Gastrocnemius medialis (tissue), 4 donors: ENCODE results near the gene KCNS3. TPM values are rescaled to one million over a fixed set of nuclear protein-coding genes. Genes with fewer than 3 reads are reported as not detected.

Experiments used
- ATAC-seq, 2 donors: fragments of 150-250 bp; one replicate each; pipeline ENCODE4 v1.9.1; 2016
- DNase-seq, 2 donors: peaks; one replicate each; pipeline ENCODE4 v3.0.0-alpha.2; 2019
- H3K27ac ChIP-seq, 4 donors: fragments of 200-600 bp; sonication (generic); 1 replicate in 1 of 4; 2 replicates in 3 of 4; pipeline ENCODE4 v1.5.1; 2016 to 2018; ENCODE audit warnings: mild to moderate bottlenecking in 2 of 4, moderate library complexity in 1 of 4
- H3K27me3 ChIP-seq, 3 donors: fragments of 200-600 bp; sonication (generic) in 2 of 3; 1 replicate in 1 of 3; 2 replicates in 2 of 3; pipeline versions ENCODE4 v1.5.1 to v1.6.0; 2016 to 2019; ENCODE audit warnings: mild to moderate bottlenecking in 1 of 3, moderate library complexity in 1 of 3
- H3K36me3 ChIP-seq, 2 donors: fragments of 200-600 bp; sonication (generic) in 1 of 2; one replicate each; pipeline ENCODE4 v1.5.1; 2017 to 2018
- H3K4me1 ChIP-seq, 2 donors: fragments of 200-600 bp; sonication (generic) in 1 of 2; one replicate each; pipeline ENCODE4 v1.5.1; 2016 to 2017; ENCODE audit warnings: mild to moderate bottlenecking in 2 of 2
- H3K4me3 ChIP-seq, 4 donors: fragments of 200-600 bp; sonication (generic) in 3 of 4; 1 replicate in 1 of 4; 2 replicates in 3 of 4; pipeline ENCODE4 v1.5.1; 2016 to 2019; ENCODE audit warnings: mild to moderate bottlenecking in 2 of 4
- H3K9me3 ChIP-seq, 3 donors: fragments of 200-600 bp; sonication (generic) in 2 of 3; 1 replicate in 1 of 3; 2 replicates in 2 of 3; pipeline ENCODE4 v1.5.1; 2016 to 2019
- POLR2A ChIP-seq, 2 donors: fragments of 450-650 bp; IDR thresholded peaks; one replicate each; pipeline ENCODE4 v1.6.1; 2017; ENCODE audit warnings: antibody characterized with exemption in 2 of 2, mild to moderate bottlenecking in 2 of 2, moderate library complexity in 2 of 2
- in situ Hi-C, 4 donors: fragments of 200-750 bp; cut with MboI; loops; one replicate each; pipeline versions ENCODE4 v1.15.0 to v1.8.0; 2017; ENCODE audit warnings: low sequenced_read_pairs in 4 of 4
- intact Hi-C: fragments of 100-400 bp; cut with DNase I; formaldehyde crosslinking; loops from one replicate; pipeline ENCODE4 v1.15.1; 2023; ENCODE audit warnings: low total_unique reads
- total RNA-seq, 4 donors: library from RNA; depleted of rRNA; stranded (reverse); fragments of >200 nt; gene quantifications; one replicate each; pipeline versions ENCODE4 v1.1.0 to v1.2.3, GENCODE V29; 2016
- TF ChIP-seq, protein P1 (sequence below), 5 experiments: fragments of 450-650 bp in 3 of 5; fragments of 200-600 bp in 2 of 5; sonication (generic) in 2 of 5; IDR thresholded peaks in 4 of 5; conservative IDR thresholded peaks in 1 of 5; 1 replicate in 4 of 5; 2 replicates in 1 of 5; pipeline ENCODE4 v1.5.1; 2016 to 2019; ENCODE audit warnings: antibody characterized with exemption in 5 of 5, mild to moderate bottlenecking in 3 of 5, moderate library complexity in 3 of 5

Gene KCNS3
- total RNA-seq, 4 donors from 2014 or later, result 25.8 to 103 (median 65.6) TPM

DNA sequence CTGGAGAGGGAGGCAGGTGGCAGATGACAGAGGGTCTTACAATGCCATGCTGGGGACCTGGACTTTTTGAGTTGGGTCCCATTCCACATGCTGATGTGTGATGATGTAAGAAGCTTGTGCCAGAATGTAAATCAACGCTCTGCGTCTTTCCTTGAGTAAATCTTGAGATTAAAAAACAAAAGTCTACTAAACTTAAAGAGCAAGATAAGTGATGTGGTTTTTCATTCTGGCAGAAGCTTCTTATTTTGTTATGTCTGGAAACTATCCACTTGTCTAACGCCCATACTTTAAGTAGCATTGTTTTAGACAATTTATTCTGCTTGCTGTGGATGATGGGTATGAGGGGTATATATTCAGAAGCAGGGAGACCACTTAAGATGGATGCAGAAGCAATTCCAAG, 94.5 kb downstream of the KCNS3 start:
- DNase-seq (no peak), ATAC-seq (no peak)
- Histone ChIP-seq H3K27me3 (no peaks in the 10 kb centered on the region), H3K4me3 (no peak overlapping the region), H3K27ac (no peak overlapping the region), H3K36me3 (no peaks in the 10 kb centered on the region), H3K4me1 (peaks cover 19 to 23% of the 10 kb centered on the region in 2 donors), H3K9me3 (no peaks in the 10 kb centered on the region)
- in situ Hi-C loops, result loop anchor here in 1 of 4 donors (10.0 kb wide), 1 partner anchor 88 kb away; no protein-coding TSS in a partner anchor
- TF ChIP-seq, protein P1, sequence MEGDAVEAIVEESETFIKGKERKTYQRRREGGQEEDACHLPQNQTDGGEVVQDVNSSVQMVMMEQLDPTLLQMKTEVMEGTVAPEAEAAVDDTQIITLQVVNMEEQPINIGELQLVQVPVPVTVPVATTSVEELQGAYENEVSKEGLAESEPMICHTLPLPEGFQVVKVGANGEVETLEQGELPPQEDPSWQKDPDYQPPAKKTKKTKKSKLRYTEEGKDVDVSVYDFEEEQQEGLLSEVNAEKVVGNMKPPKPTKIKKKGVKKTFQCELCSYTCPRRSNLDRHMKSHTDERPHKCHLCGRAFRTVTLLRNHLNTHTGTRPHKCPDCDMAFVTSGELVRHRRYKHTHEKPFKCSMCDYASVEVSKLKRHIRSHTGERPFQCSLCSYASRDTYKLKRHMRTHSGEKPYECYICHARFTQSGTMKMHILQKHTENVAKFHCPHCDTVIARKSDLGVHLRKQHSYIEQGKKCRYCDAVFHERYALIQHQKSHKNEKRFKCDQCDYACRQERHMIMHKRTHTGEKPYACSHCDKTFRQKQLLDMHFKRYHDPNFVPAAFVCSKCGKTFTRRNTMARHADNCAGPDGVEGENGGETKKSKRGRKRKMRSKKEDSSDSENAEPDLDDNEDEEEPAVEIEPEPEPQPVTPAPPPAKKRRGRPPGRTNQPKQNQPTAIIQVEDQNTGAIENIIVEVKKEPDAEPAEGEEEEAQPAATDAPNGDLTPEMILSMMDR (IDR thresholded peaks at IDR 0.05 in 4 of 5, conservative IDR thresholded peaks at IDR 0.05 in 1 of 5), result no peak
- no peak for TF ChIP-seq POLR2A (IDR thresholded peaks at IDR 0.05)
- intact Hi-C loops, result loop anchor here (10.0 kb wide), 1 partner anchor 58 kb away; no protein-coding TSS in a partner anchor

DNA sequence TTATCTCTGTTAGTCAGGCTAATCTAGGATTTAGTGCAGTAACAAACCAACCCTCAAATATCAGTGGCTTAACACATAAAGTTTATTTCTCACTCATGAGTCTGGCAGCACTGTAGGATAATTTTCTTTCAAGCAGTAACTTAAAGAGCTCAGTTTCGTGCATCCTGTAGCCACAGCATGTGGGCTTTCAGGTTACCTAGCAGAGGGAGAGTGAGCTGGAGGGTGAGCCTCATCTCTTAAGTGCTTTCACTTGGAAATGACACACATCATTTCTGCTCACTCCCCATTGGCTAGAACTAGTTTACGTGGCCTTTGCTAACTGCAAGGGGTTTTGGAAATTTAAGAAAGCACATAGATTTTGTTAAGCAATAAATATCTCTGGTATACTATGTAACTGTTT, 96.9 kb downstream of the KCNS3 start:
- TF ChIP-seq POLR2A (IDR thresholded peaks at IDR 0.05), result no peak
- TF ChIP-seq, protein P1 (IDR thresholded peaks at IDR 0.05 in 4 of 5, conservative IDR thresholded peaks at IDR 0.05 in 1 of 5), result no peak

DNA sequence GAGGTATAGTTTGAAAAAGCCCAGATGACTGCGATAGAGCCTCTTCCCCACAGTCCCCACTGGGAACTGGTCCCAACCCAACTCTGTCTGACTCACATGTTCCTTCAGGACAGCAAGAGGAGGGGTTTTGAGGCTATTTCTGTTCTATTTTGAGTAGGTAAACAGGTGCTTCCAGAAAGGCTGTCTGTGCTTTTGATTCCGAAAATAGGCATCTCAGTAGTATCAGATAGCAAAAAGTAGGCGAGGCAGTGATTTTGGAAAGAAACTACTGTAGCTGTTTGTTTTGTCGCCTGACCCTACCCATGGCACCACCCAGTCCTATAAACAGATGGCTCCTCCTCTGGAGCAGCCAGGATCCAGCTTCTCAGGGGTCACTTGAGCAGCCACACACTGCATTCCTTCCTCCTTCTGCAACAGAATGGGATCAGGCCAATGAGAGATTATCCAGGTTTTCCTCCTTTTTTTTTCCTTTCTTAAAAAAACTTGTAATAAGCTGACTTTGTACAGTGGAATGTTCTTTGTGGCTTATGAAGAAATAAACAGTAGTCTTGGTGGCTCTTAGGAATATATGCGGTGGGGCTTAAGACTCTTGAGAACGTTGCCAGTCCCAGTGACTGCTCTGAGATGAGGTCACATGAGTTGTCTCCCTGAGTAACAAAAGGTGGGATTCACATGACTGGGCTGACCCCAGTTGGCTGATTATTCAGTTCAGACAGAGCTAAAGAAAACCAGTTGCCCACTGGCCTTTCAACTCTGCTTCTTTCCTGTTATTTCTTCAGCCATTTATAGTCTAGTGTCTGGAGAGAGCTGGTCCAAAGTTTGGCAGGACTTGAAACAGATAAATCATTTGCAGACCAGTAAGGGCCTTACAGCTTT, 98.6 kb downstream of the KCNS3 start:
- H3K27me3 ChIP-seq, result no peaks in the 10 kb centered on the region
- peak; percentile 83 to 90 for DNase-seq
- H3K4me3 ChIP-seq, result peak overlapping the region; percentile 3 to 33 (median 32)
- in situ Hi-C loops (loop anchor here in 2 of 4 donors (5.0 to 10.0 kb wide), 2 partner anchors 92 to 95 kb away; no protein-coding TSS in a partner anchor), intact Hi-C loops (loop anchor here (1.0 to 10.0 kb wide), 4 partner anchors 62 to 175 kb away; no protein-coding TSS in a partner anchor)
- H3K9me3 ChIP-seq, result no peaks in the 10 kb centered on the region
- peak; percentile 34 to 80 for TF ChIP-seq POLR2A (IDR thresholded peaks at IDR 0.05)
- TF ChIP-seq, protein P1 (IDR thresholded peaks at IDR 0.05 in 4 of 5, conservative IDR thresholded peaks at IDR 0.05 in 1 of 5), result no peak
- H3K27ac ChIP-seq, result peak overlapping the region; percentile 85 to 97 (median 91)
- H3K36me3 ChIP-seq, result no peaks in the 10 kb centered on the region
- peak; percentile 93 to 95 for ATAC-seq
- H3K4me1 ChIP-seq, result peaks cover 24 to 38% of the 10 kb centered on the region in 2 donors

More for the DNA sequence above, 96.9 kb downstream of the KCNS3 start:
- H3K4me3 ChIP-seq, result no peak overlapping the region
- in situ Hi-C loops, result loop anchor here in 2 of 4 donors (5.0 to 10.0 kb wide), 2 partner anchors 91 to 93 kb away; no protein-coding TSS in a partner anchor
- intact Hi-C loops, result loop anchor here (5.0 to 10.0 kb wide), 2 partner anchors 61 to 177 kb away; no protein-coding TSS in a partner anchor
- DNase-seq (no peak), ATAC-seq (no peak)
- H3K9me3 ChIP-seq, result no peaks in the 10 kb centered on the region
- H3K27ac ChIP-seq, result peak overlapping the region; percentile 85 to 97 (median 91)
- H3K36me3 ChIP-seq, result no peaks in the 10 kb centered on the region
- H3K4me1 ChIP-seq, result peaks cover 24 to 38% of the 10 kb centered on the region in 2 donors
- no peaks in the 10 kb centered on the region for H3K27me3 ChIP-seq

DNA sequence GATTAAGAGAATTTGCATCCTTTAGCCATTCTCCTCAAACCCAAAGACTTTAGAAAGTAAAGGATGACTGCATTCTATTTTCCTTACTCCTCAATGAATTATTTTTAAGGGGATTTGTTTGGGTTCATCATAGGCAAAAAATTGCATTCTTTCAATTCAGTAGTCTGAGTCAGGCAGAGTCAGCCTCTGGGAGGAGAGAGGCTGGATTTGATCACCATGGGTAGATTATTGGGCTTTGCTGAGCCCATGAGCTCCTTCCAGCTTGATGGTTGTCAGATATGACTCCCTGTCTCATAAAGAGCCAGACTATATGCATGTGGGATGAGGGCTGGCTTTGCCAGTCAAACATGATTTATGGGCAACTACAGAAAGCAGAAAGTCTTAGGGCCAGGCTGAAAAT, 101.2 kb downstream of the KCNS3 start:
- DNase-seq, result no peak
- no peak overlapping the region for H3K4me3 ChIP-seq
- intact Hi-C loops (loop anchor here (5.0 to 10.0 kb wide), 2 partner anchors 65 to 173 kb away; no protein-coding TSS in a partner anchor), in situ Hi-C loops (loop anchor here in 2 of 4 donors (5.0 to 10.0 kb wide), 2 partner anchors 95 to 97 kb away; no protein-coding TSS in a partner anchor)
- H3K36me3 ChIP-seq, result no peaks in the 10 kb centered on the region
- H3K27ac ChIP-seq, result no peak overlapping the region
- TF ChIP-seq POLR2A (IDR thresholded peaks at IDR 0.05), result no peak
- TF ChIP-seq, protein P1 (IDR thresholded peaks at IDR 0.05 in 4 of 5, conservative IDR thresholded peaks at IDR 0.05 in 1 of 5), result no peak
- H3K4me1 ChIP-seq, result peaks cover 24 to 38% of the 10 kb centered on the region in 2 donors
- ATAC-seq, result no peak
- no peaks in the 10 kb centered on the region for H3K9me3 ChIP-seq
- no peaks in the 10 kb centered on the region for H3K27me3 ChIP-seq
